DMS114 treated with DMSO at 0.1 percent for 48 hours (cell line): Measurements from ENCODE around the gene CREB5.

Experiments
- DNase-seq: peaks from one replicate; lab custom pipeline; 2025; ENCODE audit not compliant: unreplicated experiment; lab: John Stamatoyannopoulos, UW

Gene CREB5

GRCh38 chr7:28702171-28702570 is 289.9 kb downstream of the CREB5 start:
- DNase-seq, result no peak

GRCh38 chr7:28703037-28703765 is 290.9 kb downstream of the CREB5 start:
- no peak for DNase-seq

GRCh38 chr7:28704706-28705105 is 292.4 kb downstream of the CREB5 start:
- DNase-seq, result no peak

GRCh38 chr7:28705350-28705749 is 293.0 kb downstream of the CREB5 start:
- DNase-seq, result no peak

GRCh38 chr7:28706584-28706983 is 294.3 kb downstream of the CREB5 start:
- no peak for DNase-seq

GRCh38 chr7:28707291-28707690 is 295.0 kb downstream of the CREB5 start:
- DNase-seq, result no peak

GRCh38 chr7:28708033-28708951 is 296.0 kb downstream of the CREB5 start:
- no peak for DNase-seq

- DNase-seq, result no peak
Observed at GRCh38 chr7:28709748-28710147, 297.4 kb downstream of the CREB5 start.

GRCh38 chr7:28711114-28711513 is 298.8 kb downstream of the CREB5 start:
- no peak for DNase-seq

- no peak for DNase-seq
Observed at GRCh38 chr7:28714459-28715120, 302.3 kb downstream of the CREB5 start.

- DNase-seq, result no peak
Observed at GRCh38 chr7:28717445-28718054, 305.2 kb downstream of the CREB5 start.

- DNase-seq, result no peak
Observed at GRCh38 chr7:28718055-28718481, 305.8 kb downstream of the CREB5 start.

GRCh38 chr7:28718545-28718944 is 306.2 kb downstream of the CREB5 start:
- DNase-seq, result no peak

- no peak for DNase-seq
Observed at GRCh38 chr7:28722684-28723083, 310.4 kb downstream of the CREB5 start.

GRCh38 chr7:28723336-28723735 is 311.0 kb downstream of the CREB5 start:
- DNase-seq, result no peak

- no peak for DNase-seq
Observed at GRCh38 chr7:28724563-28724962, 312.2 kb downstream of the CREB5 start.

GRCh38 chr7:28725045-28725642 is 312.8 kb downstream of the CREB5 start:
- no peak for DNase-seq

- DNase-seq, result no peak
Observed at GRCh38 chr7:28725911-28726310, 313.6 kb downstream of the CREB5 start.

- DNase-seq, result no peak
Observed at GRCh38 chr7:28726555-28726954, 314.2 kb downstream of the CREB5 start.

- DNase-seq, result no peak
Observed at GRCh38 chr7:28729281-28729680, 317.0 kb downstream of the CREB5 start.

- DNase-seq, result no peak
Observed at GRCh38 chr7:28729727-28730126, 317.4 kb downstream of the CREB5 start.
